HepG2 (cell line): ENCODE measurements around the gene LDLRAD4. TPM values are rescaled to one million over a fixed set of nuclear protein-coding genes. Genes with fewer than 3 reads are reported as not detected.

ENCODE experiments used
- ATAC-seq: fragments of 200-7000 bp; cut with Tn5 transposase; 3 replicates; pipeline ENCODE4 v1.9.1; 2020; ENCODE audit warnings: mild to moderate bottlenecking, moderate library complexity
- BruUV-seq: library from RNA; stranded (reverse); fragments of 400-500 nt; replicated peaks from 2 replicates; lab custom pipeline; 2021; lab: Mats Ljungman, UMichigan
- CTCF ChIA-PET: fragments of 300-600 bp; formaldehyde crosslinking; extraction: SDS; loops from one replicate; lab custom pipeline; 2021; ENCODE audit warnings: low total read pairs, inconsistent platforms, low intra/inter-chr PET ratio; lab: Yijun Ruan, JAX
- POLR2A ChIA-PET: fragments of 350-600 bp; sonication (Branson Sonifier 250); formaldehyde crosslinking; loops from one replicate; lab custom pipeline; 2020; ENCODE audit warnings: antibody characterized with exemption, inconsistent platforms; lab: Yijun Ruan, JAX
- DNase-seq: peaks from one replicate; pipeline ENCODE4 v3.0.0-alpha.2; 2015; ENCODE audit warnings: low spot score
- FAIRE-seq: peaks from 3 replicates; lab custom pipeline; 2011; peaks lifted over from hg19 to GRCh38; lab: Jason Lieb, UNC
- H2AFZ ChIP-seq: one replicate; pipeline ENCODE4 v1.6.1; 2011; ENCODE audit warnings: low read length, inconsistent platforms
- H3K27ac ChIP-seq: fragments of 300-600 bp; 3 replicates; pipeline ENCODE4 v1.8.0; 2011; ENCODE audit warnings: mixed run types, mild to moderate bottlenecking, mixed read lengths, low read length, inconsistent platforms; ENCODE audit not compliant: insufficient read depth; ENCODE audit errors: extremely low read length
- H3K27me3 ChIP-seq, 2 experiments: fragments of 200-600 bp in 1 of 2; 2 replicates in 1 of 2; 3 replicates in 1 of 2; pipeline versions ENCODE4 v1.6.0 to v1.8.0; 2011; ENCODE audit warnings: low read length in 2 of 2, mild to moderate bottlenecking in 2 of 2, moderate library complexity in 2 of 2, inconsistent platforms in 1 of 2; ENCODE audit not compliant: insufficient read depth in 2 of 2, control insufficient read depth in 1 of 2
- H3K36me3 ChIP-seq, 2 experiments: fragments of 200-600 bp in 1 of 2; replicated peaks in 1 of 2; 2 replicates in 1 of 2; 3 replicates in 1 of 2; pipeline versions ENCODE4 v1.5.1 to v1.8.0; 2011; ENCODE audit warnings: low read length in 2 of 2, inconsistent platforms in 1 of 2; ENCODE audit not compliant: insufficient read depth in 2 of 2, control insufficient read depth in 1 of 2
- H3K4me1 ChIP-seq: 2 replicates; pipeline ENCODE4 v1.5.1; 2012; ENCODE audit warnings: low read length, inconsistent platforms; ENCODE audit not compliant: insufficient read depth
- H3K4me2 ChIP-seq: 2 replicates; pipeline ENCODE4 v1.6.0; 2011; ENCODE audit warnings: low read depth, low read length, inconsistent platforms
- H3K4me3 ChIP-seq, 3 experiments: fragments of 200-600 bp in 1 of 3; sonication (generic), shearing (Covaris generic) in 1 of 3; replicated peaks in 1 of 3; 2 replicates each; pipeline ENCODE4 v1.5.1; 2011 to 2016; ENCODE audit warnings: low read length in 3 of 3, inconsistent platforms in 2 of 3, low read depth in 2 of 3, mild to moderate bottlenecking in 2 of 3, control low read depth in 1 of 3, mixed read lengths in 1 of 3; ENCODE audit not compliant: insufficient read depth in 1 of 3
- H3K79me2 ChIP-seq: one replicate; pipeline ENCODE4 v1.6.1; 2011; ENCODE audit warnings: low read length, inconsistent platforms; ENCODE audit not compliant: insufficient read depth
- H3K9ac ChIP-seq: 2 replicates; pipeline ENCODE4 v1.6.0; 2011; ENCODE audit warnings: mild to moderate bottlenecking, low read depth, low read length, inconsistent platforms; ENCODE audit not compliant: insufficient read depth
- H3K9me3 ChIP-seq: 2 replicates; pipeline ENCODE4 v1.5.1; 2012; ENCODE audit warnings: mild to moderate bottlenecking, low read length
- H4K20me1 ChIP-seq: 2 replicates; pipeline ENCODE4 v1.6.0; 2011; ENCODE audit warnings: inconsistent platforms, mild to moderate bottlenecking, low read length, moderate library complexity; ENCODE audit not compliant: insufficient read depth
- BORCS8-MEF2B ChIP-seq: sonication (generic); formaldehyde crosslinking; IDR thresholded peaks from 2 replicates; pipeline ENCODE4 v1.8.0; 2022; ENCODE audit warnings: mild to moderate bottlenecking, missing genetic modification reagents
- CREM ChIP-seq, 2 experiments: sonication (generic) in 1 of 2; formaldehyde crosslinking in 1 of 2; IDR thresholded peaks; 2 replicates each; pipeline versions ENCODE4 v1.4.0 to v1.6.1; 2016 to 2020; ENCODE audit warnings: antibody characterized with exemption in 1 of 2, mild to moderate bottlenecking in 1 of 2, missing genetic modification reagents in 1 of 2
- EED ChIP-seq: sonication (generic); formaldehyde crosslinking; IDR thresholded peaks from 2 replicates; pipeline ENCODE4 v1.5.0; 2020; ENCODE audit warnings: mild to moderate bottlenecking, missing genetic modification reagents
- PAX8 ChIP-seq: sonication (generic); formaldehyde crosslinking; IDR thresholded peaks from 2 replicates; pipeline ENCODE4 v1.8.0; 2022; ENCODE audit warnings: mild to moderate bottlenecking, missing genetic modification reagents, borderline replicate concordance
- RORA ChIP-seq: sonication (generic); formaldehyde crosslinking; IDR thresholded peaks from 2 replicates; pipeline ENCODE4 v1.5.0; 2020; ENCODE audit warnings: mild to moderate bottlenecking, missing genetic modification reagents, moderate library complexity
- SALL2 ChIP-seq: sonication (generic); formaldehyde crosslinking; IDR thresholded peaks from 2 replicates; pipeline ENCODE4 v1.8.1; 2023; ENCODE audit warnings: mild to moderate bottlenecking, missing genetic modification reagents, inconsistent platforms
- SATB2 ChIP-seq: sonication (generic); formaldehyde crosslinking; IDR thresholded peaks from 2 replicates; pipeline ENCODE4 v1.5.0; 2020; ENCODE audit warnings: missing genetic modification reagents
- SP5 ChIP-seq: IDR thresholded peaks from 2 replicates; pipeline ENCODE4 v1.6.1; 2016; ENCODE audit warnings: low read depth, borderline replicate concordance
- ZNF292 ChIP-seq: sonication (generic); formaldehyde crosslinking; IDR thresholded peaks from 2 replicates; pipeline ENCODE4 v1.8.1; 2022; ENCODE audit warnings: mild to moderate bottlenecking, low read depth, missing genetic modification reagents, borderline replicate concordance
- ZNF607 ChIP-seq: sonication (generic); formaldehyde crosslinking; IDR thresholded peaks from 2 replicates; pipeline ENCODE4 v1.5.1; 2020; ENCODE audit warnings: missing genetic modification reagents, mild to moderate bottlenecking, borderline replicate concordance
- WGBS: methylation state at CpG from one replicate; pipeline ENCODE4 v1.1.6; 2017; ENCODE audit warnings: low lambda C conversion rate; 5-methylcytosine and 5-hydroxymethylcytosine counted together
- in situ Hi-C: cut with HindIII; loops from 2 replicates; pipeline ENCODE4 v1.10.0; 2017; ENCODE audit warnings: low pct_unique_long_range_greater_than_20kb; ENCODE audit not compliant: extremely low pct_ligation_motif_present
- intact Hi-C: fragments of 100-400 bp; cut with micrococcal nuclease; formaldehyde crosslinking; loops from one replicate; pipeline ENCODE4 v1.10.0; 2022; ENCODE audit not compliant: unreplicated experiment
- polyA plus RNA-seq, 8 experiments: library from polyadenylated mRNA; depleted of rRNA in 3 of 8; stranded (reverse) in 7 of 8; unstranded in 1 of 8; fragments of >200 nt; fragmentation: Illumina TruSeq in 4 of 8; extraction: Trizol in 4 of 8; gene quantifications; 2 replicates each; pipeline versions ENCODE4 v1.2.1 to v1.2.3, GENCODE V29; 2011 to 2016; ENCODE audit warnings: low read depth in 4 of 8, missing spikeins in 1 of 8, mixed read lengths in 1 of 8; ENCODE audit not compliant: insufficient read depth in 1 of 8
- total RNA-seq, 5 experiments: library from RNA; depleted of rRNA; stranded (reverse); fragments of >200 nt; fragmentation: Illumina TruSeq; extraction: Trizol; gene quantifications; 2 replicates each; pipeline ENCODE4 v1.2.3, GENCODE V29; 2016; ENCODE audit warnings: low read depth in 1 of 5
- TF ChIP-seq, protein P1 (sequence below): sonication (generic); formaldehyde crosslinking; conservative IDR thresholded peaks from 2 replicates; pipeline ENCODE4 v1.4.0; 2020; ENCODE audit warnings: missing genetic modification reagents
- TF ChIP-seq, protein P2 (sequence below): sonication (generic); formaldehyde crosslinking; IDR thresholded peaks from 2 replicates; pipeline ENCODE4 v1.4.0; 2020; ENCODE audit warnings: mild to moderate bottlenecking, missing genetic modification reagents

The LDLRAD4 gene
- total and polyA plus RNA-seq, 2 of the 13 experiments (the other 11 are each of a cell fraction or from before 2014, with no cell fraction given): 13.6 to 20.9 TPM

DNA sequence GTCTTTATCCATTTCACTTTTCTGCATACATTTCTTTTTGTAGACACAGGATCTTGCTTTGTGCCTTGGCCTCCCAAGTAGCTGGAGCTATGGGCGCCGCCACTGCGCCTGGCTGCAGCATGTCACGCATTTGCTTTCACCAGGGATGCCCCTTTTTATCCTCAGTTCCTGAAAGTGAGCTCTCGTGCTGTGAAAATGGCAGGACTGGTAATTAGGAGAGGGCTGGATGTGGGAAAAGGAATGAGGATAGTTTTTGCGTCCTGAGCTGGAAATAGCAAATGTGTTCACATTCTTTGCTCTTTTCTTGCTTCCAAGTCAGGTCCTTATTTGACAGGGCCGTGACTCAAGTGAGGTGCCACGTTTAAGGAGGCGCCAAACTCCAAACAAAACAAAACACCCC lies 104.6 kb downstream of the LDLRAD4 start:
- CTCF ChIA-PET: no interaction called here
- H3K9me3 ChIP-seq: no peaks in the 10 kb centered on the region
- H3K27ac ChIP-seq: no peak overlapping the region
- ATAC-seq (no peak), FAIRE-seq (no peak)
- intact Hi-C loops: no loop called here
- no peaks in the 10 kb centered on the region for H3K79me2 ChIP-seq
- no peaks in the 10 kb centered on the region for H4K20me1 ChIP-seq
- no peak overlapping the region for H3K9ac ChIP-seq
- POLR2A ChIA-PET: no interaction called here
- no peak overlapping the region for H3K4me3 ChIP-seq
- TF ChIP-seq SALL2 (CRISPR knock-in tag): no peak
- TF ChIP-seq, protein P1, sequence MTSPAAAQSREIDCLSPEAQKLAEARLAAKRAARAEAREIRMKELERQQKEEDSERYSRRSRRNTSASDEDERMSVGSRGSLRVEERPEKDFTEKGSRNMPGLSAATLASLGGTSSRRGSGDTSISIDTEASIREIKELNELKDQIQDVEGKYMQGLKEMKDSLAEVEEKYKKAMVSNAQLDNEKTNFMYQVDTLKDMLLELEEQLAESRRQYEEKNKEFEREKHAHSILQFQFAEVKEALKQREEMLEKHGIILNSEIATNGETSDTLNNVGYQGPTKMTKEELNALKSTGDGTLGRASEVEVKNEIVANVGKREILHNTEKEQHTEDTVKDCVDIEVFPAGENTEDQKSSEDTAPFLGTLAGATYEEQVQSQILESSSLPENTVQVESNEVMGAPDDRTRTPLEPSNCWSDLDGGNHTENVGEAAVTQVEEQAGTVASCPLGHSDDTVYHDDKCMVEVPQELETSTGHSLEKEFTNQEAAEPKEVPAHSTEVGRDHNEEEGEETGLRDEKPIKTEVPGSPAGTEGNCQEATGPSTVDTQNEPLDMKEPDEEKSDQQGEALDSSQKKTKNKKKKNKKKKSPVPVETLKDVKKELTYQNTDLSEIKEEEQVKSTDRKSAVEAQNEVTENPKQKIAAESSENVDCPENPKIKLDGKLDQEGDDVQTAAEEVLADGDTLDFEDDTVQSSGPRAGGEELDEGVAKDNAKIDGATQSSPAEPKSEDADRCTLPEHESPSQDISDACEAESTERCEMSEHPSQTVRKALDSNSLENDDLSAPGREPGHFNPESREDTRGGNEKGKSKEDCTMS (CRISPR knock-in tag): no peak
- no peak for TF ChIP-seq BORCS8-MEF2B (CRISPR knock-in tag)
- no peak for TF ChIP-seq RORA (CRISPR knock-in tag)
- TF ChIP-seq SATB2 (CRISPR knock-in tag): no peak
- TF ChIP-seq, protein P2, sequence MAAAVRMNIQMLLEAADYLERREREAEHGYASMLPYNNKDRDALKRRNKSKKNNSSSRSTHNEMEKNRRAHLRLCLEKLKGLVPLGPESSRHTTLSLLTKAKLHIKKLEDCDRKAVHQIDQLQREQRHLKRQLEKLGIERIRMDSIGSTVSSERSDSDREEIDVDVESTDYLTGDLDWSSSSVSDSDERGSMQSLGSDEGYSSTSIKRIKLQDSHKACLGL (CRISPR knock-in tag): no peak
- TF ChIP-seq CREM (IDR thresholded peaks at IDR 0.05): no peak
- no peak for TF ChIP-seq CREM (CRISPR knock-in tag; IDR thresholded peaks at IDR 0.05)
- no peak for TF ChIP-seq ZNF607 (CRISPR knock-in tag)
- TF ChIP-seq ZNF292 (CRISPR knock-in tag): no peak
- TF ChIP-seq EED: no peak
- TF ChIP-seq PAX8 (CRISPR knock-in tag): no peak
- TF ChIP-seq SP5 (CRISPR knock-in tag): no peak
- TF ChIP-seq, all 625 proteins: peak for 0
- in situ Hi-C loops: no loop called here
- Histone ChIP-seq H3K36me3 (no peaks in the 10 kb centered on the region), H3K27me3 (no peaks in the 10 kb centered on the region), H3K4me1 (no peaks in the 10 kb centered on the region), H3K4me2 (no peak overlapping the region), H2AFZ (no peak overlapping the region)
- no TSS peak for BruUV-seq
- WGBS: 97% methylated on average over 9 of the region's 9 CpGs
- no peak for DNase-seq
